ENCODE measurements around the gene EIF4G3. TPM values are rescaled to one million over a fixed set of nuclear protein-coding genes. Genes with fewer than 3 reads are reported as not detected.

The EIF4G3 gene
- total and polyA plus RNA-seq, 9 of the 15 experiments (the other 6 are each of a cell fraction or from before 2014, with no cell fraction given) = 6.7 to 40.5 (median 32.1) TPM

DNA sequence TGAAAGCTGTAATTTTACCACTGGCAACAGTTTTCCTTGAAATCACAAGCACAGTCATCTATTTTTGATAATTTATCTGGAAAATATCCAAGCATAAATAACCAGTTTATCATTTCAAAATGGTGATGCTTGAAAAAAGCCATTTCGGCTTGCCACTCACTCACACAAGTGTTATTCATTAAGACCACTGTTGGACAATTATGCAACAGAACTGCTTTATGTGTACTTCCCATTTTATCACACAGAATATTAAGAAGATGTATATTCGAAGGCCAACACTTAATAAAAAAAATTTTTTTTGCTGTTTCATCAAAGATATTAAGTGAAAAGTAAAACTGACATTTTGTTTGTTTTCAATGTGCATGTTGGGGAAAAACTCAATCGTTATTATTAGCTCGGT is 62.3 kb downstream of the EIF4G3 start:
- H4K20me1 ChIP-seq (replicated peaks; ENCODE audit: control insufficient read depth, insufficient read depth, low read length) = no peaks in the 10 kb centered on the region
- TF ChIP-seq ZNF316 (IDR thresholded peaks at IDR 0.05) = peak; percentile 12; the same call in 1 of the 2 replicates
- no peak for TF ChIP-seq CBX2 (IDR thresholded peaks at IDR 0.05; ENCODE audit: insufficient read depth, low read length, poor library complexity, severe bottlenecking)
- no peak overlapping the region for H3K4me3 ChIP-seq
- POLR2A ChIA-PET = interaction anchor here (1.0 to 1.9 kb wide), 2 partner anchors 12 to 16 kb away, joined by 3 to 4 read pairs; no protein-coding TSS in a partner anchor
- H3K4me2 ChIP-seq (ENCODE audit: insufficient read depth, low read length) = no peak overlapping the region
- in situ Hi-C loops (cut with MboI) = no loop called here
- CTCF ChIA-PET (ENCODE audit: low intra/inter-chr PET ratio) = no interaction called here
- intact Hi-C loops (cut with micrococcal nuclease) = no loop called here
- no peaks in the 10 kb centered on the region for H3K9me1 ChIP-seq (ENCODE audit: control insufficient read depth, insufficient read depth, low read length)
- H3K9ac ChIP-seq (ENCODE audit: insufficient read depth in 1 of 2, low read depth in 2 of 2, low read length in 2 of 2) = no peak overlapping the region
- 83% methylated on average over 4 of the region's 4 CpGs for WGBS (ENCODE audit: insufficient coverage, low coverage, missing lambda C conversion rate)
- no peak overlapping the region for H2AFZ ChIP-seq (ENCODE audit: low read depth, low read length)
- H3K36me3 ChIP-seq (ENCODE audit: control insufficient read depth, insufficient read depth, low read length) = peaks cover 4% of the 10 kb centered on the region; the same call in 1 of the 3 replicates
- ATAC-seq (no peak), FAIRE-seq (no peak), DNase-seq (ENCODE audit: extremely low read depth in 1 of 4, low spot score in 3 of 4) (no peak)
- no peaks in the 10 kb centered on the region for H3K9me3 ChIP-seq (replicated peaks; ENCODE audit: control insufficient read depth, insufficient read depth, low read depth, low read length)
- no peaks in the 10 kb centered on the region for H3K27me3 ChIP-seq (ENCODE audit: control insufficient read depth in 2 of 2, insufficient read depth in 2 of 2, low read length in 2 of 2)
- H3K27ac ChIP-seq (ENCODE audit: extremely low read depth, low read depth, low read length) = no peak overlapping the region
- peaks cover 5% of the 10 kb centered on the region; the same call in 2 of the 3 replicates for H3K79me2 ChIP-seq (ENCODE audit: control insufficient read depth, insufficient read depth, low read length)
- H3K4me1 ChIP-seq (replicated peaks in 1 of 2; ENCODE audit: control insufficient read depth in 2 of 2, insufficient read depth in 2 of 2, low read length in 2 of 2) = peaks cover 0 to 9% of the 10 kb centered on the region in 2 experiments; a peak in 2 of 5 replicates
- no TSS peak for BruUV-seq (replicated peaks)

DNA sequence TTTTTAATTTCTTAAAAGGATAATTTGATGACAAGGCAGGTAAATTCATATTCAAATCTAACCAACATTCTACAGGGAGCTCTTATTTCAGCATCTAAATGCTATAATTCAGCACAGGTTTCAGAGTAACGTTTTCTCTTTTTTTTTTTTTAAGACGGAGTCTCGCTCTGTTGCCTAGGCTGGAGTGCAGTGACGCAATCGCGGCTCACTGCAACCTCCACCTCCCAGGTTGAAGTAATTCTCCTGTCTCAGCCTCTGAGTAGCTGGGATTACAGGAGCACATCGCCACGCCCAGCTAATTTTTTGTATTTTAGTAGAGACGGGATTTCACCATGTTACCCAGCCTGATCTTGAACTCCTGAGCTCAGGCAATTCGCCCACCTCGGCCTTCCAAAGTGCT is 66.5 kb downstream of the EIF4G3 start:
- no peaks in the 10 kb centered on the region for H4K20me1 ChIP-seq (replicated peaks; ENCODE audit: control insufficient read depth, insufficient read depth, low read length)
- H3K79me2 ChIP-seq (ENCODE audit: control insufficient read depth, insufficient read depth, low read length) = no peaks in the 10 kb centered on the region; the same call in 2 of the 3 replicates
- no peaks in the 10 kb centered on the region; a peak in 1 of 5 replicates for H3K4me1 ChIP-seq (replicated peaks in 1 of 2; ENCODE audit: control insufficient read depth in 2 of 2, insufficient read depth in 2 of 2, low read length in 2 of 2)
- no peaks in the 10 kb centered on the region for H3K27me3 ChIP-seq (ENCODE audit: control insufficient read depth in 2 of 2, insufficient read depth in 2 of 2, low read length in 2 of 2)
- H3K9me3 ChIP-seq (replicated peaks; ENCODE audit: control insufficient read depth, insufficient read depth, low read depth, low read length) = no peaks in the 10 kb centered on the region
- in situ Hi-C loops (cut with MboI) = no loop called here
- H3K36me3 ChIP-seq (ENCODE audit: control insufficient read depth, insufficient read depth, low read length) = peaks cover 4% of the 10 kb centered on the region; the same call in 1 of the 3 replicates
- DNase-seq (ENCODE audit: extremely low read depth in 1 of 4, low spot score in 3 of 4) (no peak), FAIRE-seq (no peak), ATAC-seq (no peak)
- BruUV-seq (replicated peaks) = no TSS peak
- ChIA-PET CTCF (ENCODE audit: low intra/inter-chr PET ratio) (no interaction called here), POLR2A (interaction anchor here (1.0 to 1.3 kb wide), 2 partner anchors 8 to 393 kb away, joined by 3 to 7 read pairs; partner anchors contain the start of gene KIF17)
- no peak overlapping the region for H2AFZ ChIP-seq (ENCODE audit: low read depth, low read length)
- TF ChIP-seq STAG1 (CRISPR knock-in tag; IDR thresholded peaks at IDR 0.05; ENCODE audit: borderline replicate concordance) (no peak), ZNF316 (IDR thresholded peaks at IDR 0.05) (peak; percentile 42), CEBPG (CRISPR knock-in tag; IDR thresholded peaks at IDR 0.05) (no peak), CEBPG (tag; conservative IDR thresholded peaks at IDR 0.05 in 1 of 2, IDR thresholded peaks at IDR 0.05 in 1 of 2) (peak in 1 of 2 experiments; percentile 25; a peak in 1 of 4 replicates), CEBPB (tag; IDR thresholded peaks at IDR 0.05) (peak; percentile 65)
- H3K27ac ChIP-seq (ENCODE audit: extremely low read depth, low read depth, low read length) = no peak overlapping the region
- H3K4me2 ChIP-seq (ENCODE audit: insufficient read depth, low read length) = no peak overlapping the region
- WGBS (ENCODE audit: insufficient coverage, low coverage, missing lambda C conversion rate) = 83% methylated on average over 11 of the region's 11 CpGs
- no peak overlapping the region for H3K4me3 ChIP-seq
- intact Hi-C loops (cut with micrococcal nuclease) = no loop called here
- H3K9ac ChIP-seq (ENCODE audit: insufficient read depth in 1 of 2, low read depth in 2 of 2, low read length in 2 of 2) = no peak overlapping the region
- H3K9me1 ChIP-seq (ENCODE audit: control insufficient read depth, insufficient read depth, low read length) = no peaks in the 10 kb centered on the region

Data from K562 (cell line).